ENCODE measurements around the gene CLCN5.
A peak's percentile ranks its signal among the peaks of the same experiment; 100 is the strongest.

Gene CLCN5

GRCh38 chrX:49951524-49952193 lies 29.3 kb downstream of the CLCN5 start:
- no peak for TF ChIP-seq CTCF (IDR thresholded peaks at IDR 0.05; ENCODE audit: low read depth, low read length, missing control alignments)
- DNase-seq (ENCODE audit: low read depth), result peak; percentile 53
- H3K4me3 ChIP-seq (ENCODE audit: low read depth, low read length), result no peak overlapping the region
- in situ Hi-C loops (cut with HindIII; ENCODE audit: low sequenced_read_pairs), result no loop called here

- no peak for DNase-seq (ENCODE audit: low read depth)
- no peak for TF ChIP-seq CTCF (IDR thresholded peaks at IDR 0.05; ENCODE audit: low read depth, low read length, missing control alignments)
- in situ Hi-C loops (cut with HindIII; ENCODE audit: low sequenced_read_pairs), result no loop called here
- H3K4me3 ChIP-seq (ENCODE audit: low read depth, low read length), result no peak overlapping the region
Observed at GRCh38 chrX:49956313-49956712, 33.9 kb downstream of the CLCN5 start.

- in situ Hi-C loops (cut with HindIII; ENCODE audit: low sequenced_read_pairs), result no loop called here
- TF ChIP-seq CTCF (IDR thresholded peaks at IDR 0.05; ENCODE audit: low read depth, low read length, missing control alignments), result no peak
- H3K4me3 ChIP-seq (ENCODE audit: low read depth, low read length), result no peak overlapping the region
- no peak for DNase-seq (ENCODE audit: low read depth)
Observed at GRCh38 chrX:49958727-49959485, 36.5 kb downstream of the CLCN5 start.

GRCh38 chrX:49959602-49960001 lies 37.2 kb downstream of the CLCN5 start:
- in situ Hi-C loops (cut with HindIII; ENCODE audit: low sequenced_read_pairs), result no loop called here
- no peak for TF ChIP-seq CTCF (IDR thresholded peaks at IDR 0.05; ENCODE audit: low read depth, low read length, missing control alignments)
- H3K4me3 ChIP-seq (ENCODE audit: low read depth, low read length), result no peak overlapping the region
- DNase-seq (ENCODE audit: low read depth), result no peak

GRCh38 chrX:49960061-49960460 lies 37.7 kb downstream of the CLCN5 start:
- H3K4me3 ChIP-seq (ENCODE audit: low read depth, low read length), result no peak overlapping the region
- DNase-seq (ENCODE audit: low read depth), result peak; percentile 31
- TF ChIP-seq CTCF (IDR thresholded peaks at IDR 0.05; ENCODE audit: low read depth, low read length, missing control alignments), result no peak
- in situ Hi-C loops (cut with HindIII; ENCODE audit: low sequenced_read_pairs), result no loop called here

- TF ChIP-seq CTCF (IDR thresholded peaks at IDR 0.05; ENCODE audit: low read depth, low read length, missing control alignments), result no peak
- in situ Hi-C loops (cut with HindIII; ENCODE audit: low sequenced_read_pairs), result no loop called here
- DNase-seq (ENCODE audit: low read depth), result no peak
- H3K4me3 ChIP-seq (ENCODE audit: low read depth, low read length), result no peak overlapping the region
Observed at GRCh38 chrX:49970674-49971073, 48.3 kb downstream of the CLCN5 start.

All from astrocyte of the cerebellum (primary cell).